HepG2 (cell line): ENCODE results near the gene SYTL5. TPM values are rescaled to one million over a fixed set of nuclear protein-coding genes. Genes with fewer than 3 reads are reported as not detected.

Experiments
- CHD4 ChIP-seq: fragments of 200-600 bp; sonication (generic); IDR thresholded peaks from 2 replicates; pipeline ENCODE4 v1.7.0; 2017; ENCODE audit warnings: mild to moderate bottlenecking, low read length, borderline replicate concordance
- EHMT2 ChIP-seq: fragments of 200-600 bp; sonication (generic); IDR thresholded peaks from 2 replicates; pipeline ENCODE4 v1.7.0; 2017; ENCODE audit warnings: antibody characterized with exemption, low read depth, low read length, borderline replicate concordance
- FOXA1 ChIP-seq, 2 experiments: fragments of 450-650 bp in 1 of 2; sonication (generic) in 1 of 2; formaldehyde crosslinking in 1 of 2; IDR thresholded peaks; 2 replicates each; pipeline versions ENCODE4 v1.4.0 to v1.6.1; 2016 to 2020; ENCODE audit warnings: missing genetic modification reagents in 1 of 2
- FOXK2 ChIP-seq: fragments of 450-650 bp; IDR thresholded peaks from 2 replicates; pipeline ENCODE4 v1.6.1; 2016
- GATAD2A ChIP-seq: IDR thresholded peaks from 2 replicates; pipeline ENCODE4 v1.6.1; 2016
- HMG20A ChIP-seq: IDR thresholded peaks from 2 replicates; pipeline ENCODE4 v1.6.1; 2016; ENCODE audit warnings: borderline replicate concordance
- IRX3 ChIP-seq: sonication (generic); formaldehyde crosslinking; IDR thresholded peaks from 2 replicates; pipeline ENCODE4 v1.8.1; 2023; ENCODE audit warnings: mild to moderate bottlenecking, low read depth, missing genetic modification reagents, borderline replicate concordance
- KAT2B ChIP-seq: fragments of 150-350 bp; IDR thresholded peaks from 2 replicates; pipeline ENCODE4 v1.6.1; 2014; ENCODE audit warnings: low read depth, low read length, borderline replicate concordance
- KLF16 ChIP-seq, 2 experiments: sonication (generic) in 1 of 2; formaldehyde crosslinking in 1 of 2; IDR thresholded peaks; 2 replicates each; pipeline versions ENCODE4 v1.6.1 to v1.8.0; 2016 to 2023; ENCODE audit warnings: missing genetic modification reagents in 2 of 2, missing compliant biosample characterization in 1 of 2
- MED13 ChIP-seq: sonication (generic); formaldehyde crosslinking; IDR thresholded peaks from 2 replicates; pipeline ENCODE4 v1.5.0; 2020; ENCODE audit warnings: missing genetic modification reagents
- RELA ChIP-seq: sonication (generic); formaldehyde crosslinking; IDR thresholded peaks from 2 replicates; pipeline ENCODE4 v1.4.0; 2020; ENCODE audit warnings: missing genetic modification reagents
- SMAD3 ChIP-seq: sonication (generic); formaldehyde crosslinking; IDR thresholded peaks from 2 replicates; pipeline ENCODE4 v1.4.0; 2020; ENCODE audit warnings: missing genetic modification reagents
- TP53 ChIP-seq: sonication (generic); formaldehyde crosslinking; conservative IDR thresholded peaks from 2 replicates; pipeline ENCODE4 v1.4.0; 2020; ENCODE audit warnings: missing genetic modification reagents
- TRIM22 ChIP-seq: fragments of 450-650 bp; IDR thresholded peaks from 2 replicates; pipeline ENCODE4 v1.6.1; 2017
- ZEB1 ChIP-seq: IDR thresholded peaks from 2 replicates; pipeline ENCODE4 v1.6.1; 2012; ENCODE audit warnings: mild to moderate bottlenecking, low read depth, inconsistent platforms; ENCODE audit not compliant: insufficient replicate concordance
- ZKSCAN8 ChIP-seq: IDR thresholded peaks from 2 replicates; pipeline ENCODE4 v1.6.1; 2016; ENCODE audit warnings: borderline replicate concordance, missing genetic modification reagents, missing compliant biosample characterization
- ZMYM4 ChIP-seq: sonication (generic); formaldehyde crosslinking; IDR thresholded peaks from 2 replicates; pipeline ENCODE4 v1.8.1; 2023; ENCODE audit warnings: mild to moderate bottlenecking, missing genetic modification reagents
- ZNF20 ChIP-seq: sonication (generic); formaldehyde crosslinking; IDR thresholded peaks from 2 replicates; pipeline ENCODE4 v1.4.0; 2020; ENCODE audit warnings: mild to moderate bottlenecking, moderate library complexity, missing genetic modification reagents
- ZNF205 ChIP-seq: IDR thresholded peaks from 2 replicates; pipeline ENCODE4 v1.6.1; 2018; ENCODE audit warnings: missing biosample characterization, missing genetic modification reagents
- ZNF292 ChIP-seq: sonication (generic); formaldehyde crosslinking; IDR thresholded peaks from 2 replicates; pipeline ENCODE4 v1.8.1; 2022; ENCODE audit warnings: mild to moderate bottlenecking, low read depth, missing genetic modification reagents, borderline replicate concordance
- ZNF33B ChIP-seq: sonication (generic); formaldehyde crosslinking; IDR thresholded peaks from 2 replicates; pipeline ENCODE4 v1.5.1; 2020; ENCODE audit warnings: mild to moderate bottlenecking, missing genetic modification reagents
- ZNF547 ChIP-seq: sonication (generic); formaldehyde crosslinking; IDR thresholded peaks from 2 replicates; pipeline ENCODE4 v1.5.1; 2020; ENCODE audit warnings: mild to moderate bottlenecking, missing genetic modification reagents
- ZNF564 ChIP-seq: sonication (generic); formaldehyde crosslinking; IDR thresholded peaks from 2 replicates; pipeline ENCODE4 v1.8.1; 2023; ENCODE audit warnings: mild to moderate bottlenecking, missing genetic modification reagents
- ZNF614 ChIP-seq: IDR thresholded peaks from 2 replicates; pipeline ENCODE4 v1.6.1; 2018; ENCODE audit warnings: missing biosample characterization, missing genetic modification reagents, inconsistent platforms, borderline replicate concordance
- ZNF792 ChIP-seq: IDR thresholded peaks from 2 replicates; pipeline ENCODE4 v1.6.1; 2016
- polyA plus RNA-seq, 8 experiments: library from polyadenylated mRNA; depleted of rRNA in 3 of 8; stranded (reverse) in 7 of 8; unstranded in 1 of 8; fragments of >200 nt; fragmentation: Illumina TruSeq in 4 of 8; extraction: Trizol in 4 of 8; gene quantifications; 2 replicates each; pipeline versions ENCODE4 v1.2.1 to v1.2.3, GENCODE V29; 2011 to 2016; ENCODE audit warnings: low read depth in 4 of 8, missing spikeins in 1 of 8, mixed read lengths in 1 of 8; ENCODE audit not compliant: insufficient read depth in 1 of 8
- total RNA-seq, 5 experiments: library from RNA; depleted of rRNA; stranded (reverse); fragments of >200 nt; fragmentation: Illumina TruSeq; extraction: Trizol; gene quantifications; 2 replicates each; pipeline ENCODE4 v1.2.3, GENCODE V29; 2016; ENCODE audit warnings: low read depth in 1 of 5
- TF ChIP-seq, protein P1 (sequence below): sonication (generic); formaldehyde crosslinking; IDR thresholded peaks from 2 replicates; pipeline ENCODE4 v1.4.0; 2020; ENCODE audit warnings: missing genetic modification reagents
- TF ChIP-seq, protein P2 (sequence below): IDR thresholded peaks from 2 replicates; pipeline ENCODE4 v1.6.1; 2016; ENCODE audit warnings: missing biosample characterization, missing genetic modification reagents, low read depth

Gene SYTL5
- total and polyA plus RNA-seq, 2 of the 13 experiments (the other 11 are each of a cell fraction or from before 2014, with no cell fraction given), result not detected

DNA sequence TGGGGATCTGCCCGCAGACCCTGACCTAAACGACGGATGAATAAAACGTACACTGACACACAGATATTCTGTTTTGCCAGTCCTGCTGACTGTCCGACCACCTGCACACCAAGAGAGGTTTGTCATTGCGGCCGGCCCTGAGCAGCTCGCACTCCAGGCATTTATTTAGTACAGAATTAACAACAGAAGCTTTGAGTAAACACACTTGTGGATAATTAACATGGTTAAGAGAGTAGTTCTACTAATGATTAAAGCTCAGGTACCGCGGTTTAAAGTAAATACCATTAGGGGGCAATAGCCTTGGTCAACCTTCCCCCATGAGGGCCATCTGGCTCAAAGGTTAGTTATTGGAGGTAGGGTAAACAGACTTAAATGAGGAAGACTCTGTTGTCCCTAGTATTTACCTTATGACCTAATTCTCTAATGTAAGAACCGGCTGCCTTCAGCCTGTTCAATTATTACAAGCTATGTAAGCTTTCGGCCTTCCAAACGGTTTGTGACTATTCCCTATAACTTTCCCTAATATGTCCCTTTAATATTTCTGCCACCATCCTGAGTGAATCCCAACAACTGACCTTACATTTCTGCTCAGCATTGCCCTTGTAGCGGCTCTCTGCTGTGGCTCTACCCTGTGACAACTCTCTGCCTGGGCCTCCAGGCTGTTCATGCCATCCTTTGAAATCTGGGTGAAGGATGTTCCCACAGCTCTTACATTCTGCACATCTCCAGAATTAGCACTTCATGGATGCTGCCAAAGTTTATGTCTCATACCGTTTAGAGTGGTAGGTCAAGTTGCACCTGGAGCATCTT lies 46.9 kb upstream of the SYTL5 start (continued):
- TF ChIP-seq, protein P1, sequence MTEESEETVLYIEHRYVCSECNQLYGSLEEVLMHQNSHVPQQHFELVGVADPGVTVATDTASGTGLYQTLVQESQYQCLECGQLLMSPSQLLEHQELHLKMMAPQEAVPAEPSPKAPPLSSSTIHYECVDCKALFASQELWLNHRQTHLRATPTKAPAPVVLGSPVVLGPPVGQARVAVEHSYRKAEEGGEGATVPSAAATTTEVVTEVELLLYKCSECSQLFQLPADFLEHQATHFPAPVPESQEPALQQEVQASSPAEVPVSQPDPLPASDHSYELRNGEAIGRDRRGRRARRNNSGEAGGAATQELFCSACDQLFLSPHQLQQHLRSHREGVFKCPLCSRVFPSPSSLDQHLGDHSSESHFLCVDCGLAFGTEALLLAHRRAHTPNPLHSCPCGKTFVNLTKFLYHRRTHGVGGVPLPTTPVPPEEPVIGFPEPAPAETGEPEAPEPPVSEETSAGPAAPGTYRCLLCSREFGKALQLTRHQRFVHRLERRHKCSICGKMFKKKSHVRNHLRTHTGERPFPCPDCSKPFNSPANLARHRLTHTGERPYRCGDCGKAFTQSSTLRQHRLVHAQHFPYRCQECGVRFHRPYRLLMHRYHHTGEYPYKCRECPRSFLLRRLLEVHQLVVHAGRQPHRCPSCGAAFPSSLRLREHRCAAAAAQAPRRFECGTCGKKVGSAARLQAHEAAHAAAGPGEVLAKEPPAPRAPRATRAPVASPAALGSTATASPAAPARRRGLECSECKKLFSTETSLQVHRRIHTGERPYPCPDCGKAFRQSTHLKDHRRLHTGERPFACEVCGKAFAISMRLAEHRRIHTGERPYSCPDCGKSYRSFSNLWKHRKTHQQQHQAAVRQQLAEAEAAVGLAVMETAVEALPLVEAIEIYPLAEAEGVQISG (CRISPR knock-in tag), result no peak
- TF ChIP-seq ZNF614 (CRISPR knock-in tag) (no peak), HMG20A (peak; percentile 80; the same call in 1 of the 2 replicates), ZNF20 (CRISPR knock-in tag) (no peak), FOXA1 (IDR thresholded peaks at IDR 0.05) (peak; percentile 92), FOXA1 (CRISPR knock-in tag; IDR thresholded peaks at IDR 0.05) (peak; percentile 91), SMAD3 (peak; percentile 17; the same call in 1 of the 2 replicates), CHD4 (peak; percentile 17; the same call in 1 of the 2 replicates), FOXK2 (peak; percentile 54; the same call in 1 of the 2 replicates), KAT2B (no peak), GATAD2A (CRISPR knock-in tag) (peak; percentile 79), RELA (CRISPR knock-in tag) (no peak), ZNF564 (no peak), IRX3 (CRISPR knock-in tag) (no peak), ZMYM4 (CRISPR knock-in tag) (peak; percentile 32; the same call in 1 of the 2 replicates), KLF16 (CRISPR knock-in tag; IDR thresholded peaks at IDR 0.05) (no peak; a peak in 1 of 4 replicates), ZEB1 (no peak), ZNF792 (CRISPR knock-in tag) (peak; percentile 19; the same call in 1 of the 2 replicates), ZNF205 (CRISPR knock-in tag) (no peak), EHMT2 (no peak), ZNF547 (CRISPR knock-in tag) (no peak), ZNF33B (CRISPR knock-in tag) (no peak), ZNF292 (CRISPR knock-in tag) (0 out of 2 replicates have a peak, but pooled peaks have one; percentile 34), TP53 (CRISPR knock-in tag) (no peak), ZKSCAN8 (CRISPR knock-in tag) (no peak), TRIM22 (no peak), MED13 (CRISPR knock-in tag) (peak; percentile 43; the same call in 1 of the 2 replicates)
- TF ChIP-seq, protein P2, sequence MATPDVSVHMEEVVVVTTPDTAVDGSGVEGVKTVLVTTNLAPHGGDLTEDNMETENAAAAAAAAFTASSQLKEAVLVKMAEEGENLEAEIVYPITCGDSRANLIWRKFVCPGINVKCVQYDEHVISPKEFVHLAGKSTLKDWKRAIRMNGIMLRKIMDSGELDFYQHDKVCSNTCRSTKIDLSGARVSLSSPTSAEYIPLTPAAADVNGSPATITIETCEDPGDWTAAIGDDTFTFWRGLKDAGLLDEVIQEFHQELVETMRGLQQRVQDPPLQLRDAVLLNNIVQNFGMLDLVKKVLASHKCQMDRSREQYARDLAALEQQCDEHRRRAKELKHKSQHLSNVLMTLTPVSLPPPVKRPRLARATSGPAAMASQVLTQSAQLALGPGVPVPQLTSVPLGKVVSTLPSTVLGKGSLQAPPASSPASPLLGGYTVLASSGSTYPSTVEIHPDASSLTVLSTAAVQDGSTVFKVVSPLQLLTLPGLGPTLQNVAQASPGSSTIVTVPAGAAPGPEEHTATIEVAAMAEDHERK (CRISPR knock-in tag), result no peak
